H9 (cell line): ENCODE measurements around the gene SLCO4A1. TPM values are rescaled to one million over a fixed set of nuclear protein-coding genes. Genes with fewer than 3 reads are reported as not detected.

Experiments
- DNase-seq: peaks from one replicate; pipeline ENCODE4 v3.0.0-alpha.2; 2017
- H2AFZ ChIP-seq: one replicate; pipeline ENCODE4 v1.6.1; 2013; ENCODE audit warnings: mild to moderate bottlenecking, low read length, control low read depth, moderate library complexity
- H2AK5ac ChIP-seq: 2 replicates; pipeline ENCODE4 v1.6.1; 2013; ENCODE audit warnings: low read length, control low read depth, mixed read lengths; ENCODE audit not compliant: insufficient read length
- H2BK120ac ChIP-seq: one replicate; pipeline ENCODE4 v1.6.1; 2013; ENCODE audit warnings: low read depth, mild to moderate bottlenecking, low read length, control low read depth, inconsistent platforms; ENCODE audit not compliant: poor library complexity, severe bottlenecking
- H2BK12ac ChIP-seq: 2 replicates; pipeline ENCODE4 v1.6.1; 2013; ENCODE audit warnings: low read length, control low read depth, mixed read lengths, low read depth; ENCODE audit not compliant: insufficient read length
- H2BK15ac ChIP-seq: 2 replicates; pipeline ENCODE4 v1.6.1; 2013; ENCODE audit warnings: low read depth, low read length, control low read depth
- H2BK20ac ChIP-seq: one replicate; pipeline ENCODE4 v1.6.1; 2013; ENCODE audit warnings: low read depth, mild to moderate bottlenecking, low read length, control low read depth, inconsistent platforms; ENCODE audit not compliant: poor library complexity, severe bottlenecking
- H2BK5ac ChIP-seq: 2 replicates; pipeline ENCODE4 v1.6.1; 2013; ENCODE audit warnings: low read length, control low read depth, mixed read lengths; ENCODE audit not compliant: insufficient read length
- H3K14ac ChIP-seq: 2 replicates; pipeline ENCODE4 v1.6.1; 2013; ENCODE audit warnings: low read length, control low read depth; ENCODE audit not compliant: insufficient read depth
- H3K18ac ChIP-seq: 2 replicates; pipeline ENCODE4 v1.6.1; 2013; ENCODE audit warnings: low read depth, mild to moderate bottlenecking, mixed read lengths, low read length, control low read depth; ENCODE audit not compliant: insufficient read length
- H3K23ac ChIP-seq: 2 replicates; pipeline ENCODE4 v1.6.1; 2013; ENCODE audit warnings: low read length, control low read depth, mixed read lengths, low read depth; ENCODE audit not compliant: insufficient read length
- H3K23me2 ChIP-seq: 2 replicates; pipeline ENCODE4 v1.6.1; 2013; ENCODE audit warnings: low read depth, mild to moderate bottlenecking, mixed read lengths, low read length, control low read depth; ENCODE audit not compliant: insufficient read length, poor library complexity, severe bottlenecking
- H3K27ac ChIP-seq: 2 replicates; pipeline ENCODE4 v1.5.1; 2013; ENCODE audit warnings: low read length, control low read depth, mixed read lengths, low read depth; ENCODE audit not compliant: insufficient read length
- H3K27me3 ChIP-seq: 2 replicates; pipeline ENCODE4 v1.6.1; 2013; ENCODE audit warnings: low read length, control low read depth, inconsistent platforms; ENCODE audit not compliant: insufficient read depth
- H3K4ac ChIP-seq: 2 replicates; pipeline ENCODE4 v1.6.1; 2013; ENCODE audit warnings: low read depth, mild to moderate bottlenecking, control low read depth, inconsistent platforms, low read length, moderate library complexity
- H3K4me1 ChIP-seq: 2 replicates; pipeline ENCODE4 v1.6.1; 2013; ENCODE audit warnings: low read length, control low read depth, inconsistent platforms; ENCODE audit not compliant: insufficient read depth
- H3K4me2 ChIP-seq: 2 replicates; pipeline ENCODE4 v1.6.1; 2013; ENCODE audit warnings: low read length, control low read depth, mixed read lengths; ENCODE audit not compliant: insufficient read length, insufficient read depth
- H3K56ac ChIP-seq: 2 replicates; pipeline ENCODE4 v1.6.1; 2013; ENCODE audit warnings: low read depth, mild to moderate bottlenecking, mixed read lengths, low read length, control low read depth; ENCODE audit not compliant: insufficient read length
- H3K79me1 ChIP-seq: 2 replicates; pipeline ENCODE4 v1.6.1; 2013; ENCODE audit warnings: low read depth, mild to moderate bottlenecking, moderate library complexity, low read length, control low read depth, inconsistent platforms; ENCODE audit not compliant: insufficient read depth, poor library complexity, severe bottlenecking
- H3K79me2 ChIP-seq: 2 replicates; pipeline ENCODE4 v1.6.1; 2013; ENCODE audit warnings: low read length, control low read depth, inconsistent platforms; ENCODE audit not compliant: insufficient read depth
- H3K9ac ChIP-seq: 2 replicates; pipeline ENCODE4 v1.6.1; 2013; ENCODE audit warnings: low read length, control low read depth, mixed read lengths; ENCODE audit not compliant: insufficient read length; ENCODE audit errors: extremely low read depth
- H3K9me3 ChIP-seq: one replicate; pipeline ENCODE4 v1.6.1; 2013; ENCODE audit warnings: low read depth, low read length, inconsistent platforms; ENCODE audit not compliant: control insufficient read depth
- H3T11ph ChIP-seq: one replicate; pipeline ENCODE4 v1.6.1; 2013; ENCODE audit warnings: mild to moderate bottlenecking, low read length, control low read depth, inconsistent platforms
- H4K20me1 ChIP-seq: one replicate; pipeline ENCODE4 v1.6.1; 2013; ENCODE audit not compliant: control insufficient read depth, insufficient read length, insufficient read depth
- H4K5ac ChIP-seq: 2 replicates; pipeline ENCODE4 v1.6.1; 2013; ENCODE audit warnings: low read depth, mild to moderate bottlenecking, mixed read lengths, low read length, control low read depth; ENCODE audit not compliant: insufficient read length
- H4K8ac ChIP-seq: replicated peaks from 2 replicates; pipeline ENCODE4 v1.6.1; 2013; ENCODE audit warnings: low read length, control low read depth, mixed read lengths, low read depth; ENCODE audit not compliant: insufficient read length
- H4K91ac ChIP-seq: 2 replicates; pipeline ENCODE4 v1.6.1; 2013; ENCODE audit warnings: low read depth, mild to moderate bottlenecking, moderate library complexity, mixed read lengths, low read length, control low read depth; ENCODE audit not compliant: insufficient read length
- H3K27ac Mint-ChIP-seq, 3 experiments: 2 replicates in 2 of 3; 3 replicates in 1 of 3; pipeline ENCODE4 v1.8.0; 2020 to 2021; ENCODE audit warnings: mixed read lengths in 3 of 3, mild to moderate bottlenecking in 1 of 3, moderate library complexity in 1 of 3
- H3K27me3 Mint-ChIP-seq: 2 replicates; pipeline ENCODE4 v1.8.0; 2021; ENCODE audit warnings: low read depth, mild to moderate bottlenecking, moderate library complexity, mixed read lengths
- H3K36me3 Mint-ChIP-seq, 3 experiments: 2 replicates in 2 of 3; 3 replicates in 1 of 3; pipeline ENCODE4 v1.8.0; 2020 to 2021; ENCODE audit warnings: low read depth in 3 of 3, mixed read lengths in 3 of 3; ENCODE audit not compliant: insufficient read depth in 1 of 3
- H3K4me1 Mint-ChIP-seq, 2 experiments: 2 replicates each; pipeline ENCODE4 v1.8.0; 2020; ENCODE audit warnings: mixed read lengths in 2 of 2
- H3K4me3 Mint-ChIP-seq, 2 experiments: 2 replicates in 1 of 2; 3 replicates in 1 of 2; pipeline ENCODE4 v1.8.0; 2020 to 2021; ENCODE audit warnings: mild to moderate bottlenecking in 2 of 2, mixed read lengths in 2 of 2, moderate library complexity in 1 of 2
- H3K9me3 Mint-ChIP-seq, 2 experiments: 2 replicates in 1 of 2; 3 replicates in 1 of 2; pipeline ENCODE4 v1.8.0; 2020; ENCODE audit warnings: mild to moderate bottlenecking in 2 of 2, mixed read lengths in 2 of 2, moderate library complexity in 1 of 2
- WGBS: extraction: QIAGEN DNeasy Blood & Tissue Kit; methylation state at CpG from one replicate; pipeline ENCODE4 v1.1.7; 2013; ENCODE audit warnings: missing lambda C conversion rate, low lambda C conversion rate, mixed read lengths; ENCODE audit not compliant: insufficient read length; ENCODE audit errors: extremely low coverage; 5-methylcytosine and 5-hydroxymethylcytosine counted together
- total RNA-seq: library from RNA; stranded (reverse); gene quantifications from 2 replicates; pipeline ENCODE4 v1.2.1, GENCODE V29; 2021
- TF ChIP-seq, protein P1 (sequence below): fragments of 200-600 bp; sonication (generic); conservative IDR thresholded peaks from 3 replicates; pipeline ENCODE4 v1.8.0; 2021; ENCODE audit warnings: antibody characterized with exemption, mild to moderate bottlenecking

The SLCO4A1 gene
- total RNA-seq, 1 experiment from 2014 or later, result 9.4 TPM

DNA sequence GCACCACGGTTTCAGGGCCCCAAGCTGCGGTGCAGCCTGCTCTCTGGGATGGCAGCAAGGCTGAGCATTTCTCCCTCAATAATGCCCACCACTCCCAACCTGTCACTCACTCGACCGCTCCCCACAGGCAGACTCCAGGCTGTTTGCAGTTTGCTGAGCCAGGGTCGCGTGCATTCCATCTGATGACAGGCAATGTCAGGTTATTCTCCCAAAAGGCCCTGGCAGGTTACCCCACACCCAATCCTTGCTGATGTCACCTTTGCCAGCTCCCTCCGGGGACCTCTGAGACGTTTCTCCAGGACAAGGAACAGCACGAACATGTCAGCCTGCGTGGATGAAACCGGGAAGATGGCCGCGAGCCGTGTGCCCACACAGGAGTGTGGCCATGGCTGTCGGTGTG is 7.1 kb upstream of the SLCO4A1 start:
- H2BK12ac ChIP-seq, result no peak overlapping the region
- H3K4me2 ChIP-seq, result no peak overlapping the region
- Mint-ChIP-seq H3K36me3 (no peaks in the 10 kb centered on the region), H3K4me3 (peak overlapping the region in 1 of 2 experiments; percentile 46; a peak in 1 of 5 replicates), H3K27ac (no peak overlapping the region), H3K27me3 (peaks cover 47% of the 10 kb centered on the region), H3K4me1 (peaks cover 14 to 43% of the 10 kb centered on the region in 2 experiments), H3K9me3 (no peaks in the 10 kb centered on the region; a peak in 1 of 5 replicates)
- no peaks in the 10 kb centered on the region for H3K4me1 ChIP-seq
- TF ChIP-seq, protein P1, sequence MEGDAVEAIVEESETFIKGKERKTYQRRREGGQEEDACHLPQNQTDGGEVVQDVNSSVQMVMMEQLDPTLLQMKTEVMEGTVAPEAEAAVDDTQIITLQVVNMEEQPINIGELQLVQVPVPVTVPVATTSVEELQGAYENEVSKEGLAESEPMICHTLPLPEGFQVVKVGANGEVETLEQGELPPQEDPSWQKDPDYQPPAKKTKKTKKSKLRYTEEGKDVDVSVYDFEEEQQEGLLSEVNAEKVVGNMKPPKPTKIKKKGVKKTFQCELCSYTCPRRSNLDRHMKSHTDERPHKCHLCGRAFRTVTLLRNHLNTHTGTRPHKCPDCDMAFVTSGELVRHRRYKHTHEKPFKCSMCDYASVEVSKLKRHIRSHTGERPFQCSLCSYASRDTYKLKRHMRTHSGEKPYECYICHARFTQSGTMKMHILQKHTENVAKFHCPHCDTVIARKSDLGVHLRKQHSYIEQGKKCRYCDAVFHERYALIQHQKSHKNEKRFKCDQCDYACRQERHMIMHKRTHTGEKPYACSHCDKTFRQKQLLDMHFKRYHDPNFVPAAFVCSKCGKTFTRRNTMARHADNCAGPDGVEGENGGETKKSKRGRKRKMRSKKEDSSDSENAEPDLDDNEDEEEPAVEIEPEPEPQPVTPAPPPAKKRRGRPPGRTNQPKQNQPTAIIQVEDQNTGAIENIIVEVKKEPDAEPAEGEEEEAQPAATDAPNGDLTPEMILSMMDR, result no peak
- no peak overlapping the region for H4K5ac ChIP-seq
- H4K8ac ChIP-seq, result no peak overlapping the region
- H3K79me1 ChIP-seq, result no peaks in the 10 kb centered on the region
- no peak overlapping the region for H3K23ac ChIP-seq
- H2BK15ac ChIP-seq, result no peak overlapping the region
- no peak overlapping the region for H3K27ac ChIP-seq
- no peak overlapping the region for H3K56ac ChIP-seq
- H3K9me3 ChIP-seq, result no peaks in the 10 kb centered on the region
- H3K23me2 ChIP-seq, result no peaks in the 10 kb centered on the region
- H4K20me1 ChIP-seq, result no peaks in the 10 kb centered on the region
- no peak overlapping the region for H3K14ac ChIP-seq
- H3K79me2 ChIP-seq, result no peaks in the 10 kb centered on the region
- no peak overlapping the region for H2BK120ac ChIP-seq
- no peak overlapping the region for H2AFZ ChIP-seq
- no peaks in the 10 kb centered on the region; the same call in 1 of the 2 replicates for H3K27me3 ChIP-seq
- H2AK5ac ChIP-seq, result no peak overlapping the region
- H3K9ac ChIP-seq, result no peak overlapping the region
- no CpG with 5 or more reads among the region's 15 CpGs for WGBS
- H3K4ac ChIP-seq, result no peak overlapping the region
- no peak overlapping the region for H3T11ph ChIP-seq
- H3K18ac ChIP-seq, result no peak overlapping the region
- H2BK20ac ChIP-seq, result no peak overlapping the region
- no peak for DNase-seq
- no peak overlapping the region for H4K91ac ChIP-seq
- no peak overlapping the region for H2BK5ac ChIP-seq
